ENCODE data around the gene CCPG1. TPM values are rescaled to one million over a fixed set of nuclear protein-coding genes. Genes with fewer than 3 reads are reported as not detected.

CCPG1 gene
- total and polyA plus RNA-seq, 10 of the 15 experiments (the other 5 are each of a cell fraction or from before 2014, with no cell fraction given): 5.1 to 15.8 (median 10.0) TPM

DNA sequence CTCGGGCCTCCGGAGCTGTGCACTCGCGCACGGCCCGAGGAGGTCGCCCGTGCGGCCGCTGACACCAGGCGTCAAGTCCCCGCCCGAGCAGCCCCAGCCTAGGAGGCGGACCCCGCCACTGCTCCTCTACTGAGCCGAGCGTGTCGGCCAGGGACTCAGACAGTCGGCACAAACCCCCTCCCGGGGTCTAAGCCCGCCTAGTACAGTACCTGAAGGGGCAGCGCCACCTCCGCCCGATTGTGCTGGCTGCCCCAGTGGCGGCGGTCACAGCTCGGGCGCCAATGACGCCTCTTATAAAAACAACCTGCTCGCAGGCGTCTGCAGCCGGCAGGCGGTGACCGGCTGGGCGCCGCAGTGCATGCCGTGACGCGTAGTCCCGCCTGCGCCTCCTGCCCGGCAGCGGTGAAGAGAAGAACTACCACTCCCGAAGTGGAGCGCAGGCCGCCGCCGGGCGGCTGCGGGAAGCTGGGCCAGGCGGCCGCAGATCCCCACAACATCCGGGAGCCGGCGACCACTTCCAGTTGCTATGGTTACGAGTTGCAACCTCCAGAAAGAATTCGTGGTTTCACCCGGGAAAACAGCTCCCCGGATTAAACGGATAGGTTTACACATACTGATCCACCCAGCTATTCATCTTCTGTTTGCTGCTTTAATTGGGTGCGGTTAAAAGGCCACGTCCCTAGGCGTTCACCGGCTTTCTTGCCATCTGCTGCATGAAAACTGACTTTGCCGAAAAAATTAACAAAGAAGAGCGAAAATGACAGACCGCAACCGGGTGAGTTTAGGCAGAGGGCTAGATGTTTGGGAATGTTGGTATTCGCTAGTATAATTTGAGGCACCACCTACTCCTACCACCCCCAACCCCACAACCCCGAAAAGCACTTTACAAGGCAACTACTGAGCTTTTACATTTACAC, at the start of gene CCPG1, which contains the start of gene PIERCE2 (continued):
- TF ChIP-seq SKIL (IDR thresholded peaks at IDR 0.05; ENCODE audit: low read depth, poor library complexity, severe bottlenecking): no peak
- TF ChIP-seq EP300 (IDR thresholded peaks at IDR 0.05; ENCODE audit: borderline replicate concordance in 1 of 2, control insufficient read depth in 1 of 2, low read depth in 2 of 2, low read length in 2 of 2): peak in 1 of 2 experiments; percentile 60; a peak in 1 of 4 replicates
- no peak for TF ChIP-seq NFYA (IDR thresholded peaks at IDR 0.05; ENCODE audit: borderline replicate concordance, low read depth, low read length)
- no peak; the same call in 1 of the 2 replicates for TF ChIP-seq FOXK2 (IDR thresholded peaks at IDR 0.05)
- no peak for TF ChIP-seq ZNF217 (IDR thresholded peaks at IDR 0.05)
- TF ChIP-seq CHD4 (IDR thresholded peaks at IDR 0.05): no peak
- TF ChIP-seq USF2 (IDR thresholded peaks at IDR 0.05; ENCODE audit: borderline replicate concordance, low read depth, low read length): no peak
- TF ChIP-seq TCF7 (IDR thresholded peaks at IDR 0.05; ENCODE audit: borderline replicate concordance): no peak
- TF ChIP-seq NR2C1 (IDR thresholded peaks at IDR 0.05): 0 out of 2 replicates have a peak, but pooled peaks have one; percentile 46
- TF ChIP-seq RUNX3 (IDR thresholded peaks at IDR 0.05; ENCODE audit: low read length): peak; percentile 81
- TF ChIP-seq SIN3A (IDR thresholded peaks at IDR 0.05; ENCODE audit: low read depth, low read length): 0 out of 2 replicates have a peak, but pooled peaks have one; percentile 62
- TF ChIP-seq ZNF274 (IDR thresholded peaks at IDR 0.05; ENCODE audit: insufficient read depth, insufficient read length): no peak
- TF ChIP-seq, protein P1, sequence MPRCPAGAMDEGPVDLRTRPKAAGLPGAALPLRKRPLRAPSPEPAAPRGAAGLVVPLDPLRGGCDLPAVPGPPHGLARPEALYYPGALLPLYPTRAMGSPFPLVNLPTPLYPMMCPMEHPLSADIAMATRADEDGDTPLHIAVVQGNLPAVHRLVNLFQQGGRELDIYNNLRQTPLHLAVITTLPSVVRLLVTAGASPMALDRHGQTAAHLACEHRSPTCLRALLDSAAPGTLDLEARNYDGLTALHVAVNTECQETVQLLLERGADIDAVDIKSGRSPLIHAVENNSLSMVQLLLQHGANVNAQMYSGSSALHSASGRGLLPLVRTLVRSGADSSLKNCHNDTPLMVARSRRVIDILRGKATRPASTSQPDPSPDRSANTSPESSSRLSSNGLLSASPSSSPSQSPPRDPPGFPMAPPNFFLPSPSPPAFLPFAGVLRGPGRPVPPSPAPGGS (IDR thresholded peaks at IDR 0.05; ENCODE audit: borderline replicate concordance, insufficient read depth, low read depth, low read length, poor library complexity, severe bottlenecking): no peak
- TF ChIP-seq ZZZ3 (IDR thresholded peaks at IDR 0.05; ENCODE audit: control insufficient read depth, insufficient read length, low read depth): no peak
- peak; percentile 86 for TF ChIP-seq POLR2A (IDR thresholded peaks at IDR 0.05; ENCODE audit: low read depth, low read length)
- TF ChIP-seq USF1 (IDR thresholded peaks at IDR 0.05; ENCODE audit: borderline replicate concordance, extremely low read length, insufficient read depth, low read depth, low read length): no peak
- TF ChIP-seq IRF3 (IDR thresholded peaks at IDR 0.05): no peak
- TF ChIP-seq KLF5 (IDR thresholded peaks at IDR 0.05; ENCODE audit: partially characterized antibody): no peak
- no peak for TF ChIP-seq NFIC (IDR thresholded peaks at IDR 0.05; ENCODE audit: low read depth, low read length)
- TF ChIP-seq CEBPB (IDR thresholded peaks at IDR 0.05; ENCODE audit: borderline replicate concordance in 1 of 2, low read depth in 2 of 2, low read length in 2 of 2): no peak
- TF ChIP-seq, protein P2, sequence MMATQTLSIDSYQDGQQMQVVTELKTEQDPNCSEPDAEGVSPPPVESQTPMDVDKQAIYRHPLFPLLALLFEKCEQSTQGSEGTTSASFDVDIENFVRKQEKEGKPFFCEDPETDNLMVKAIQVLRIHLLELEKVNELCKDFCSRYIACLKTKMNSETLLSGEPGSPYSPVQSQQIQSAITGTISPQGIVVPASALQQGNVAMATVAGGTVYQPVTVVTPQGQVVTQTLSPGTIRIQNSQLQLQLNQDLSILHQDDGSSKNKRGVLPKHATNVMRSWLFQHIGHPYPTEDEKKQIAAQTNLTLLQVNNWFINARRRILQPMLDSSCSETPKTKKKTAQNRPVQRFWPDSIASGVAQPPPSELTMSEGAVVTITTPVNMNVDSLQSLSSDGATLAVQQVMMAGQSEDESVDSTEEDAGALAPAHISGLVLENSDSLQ (IDR thresholded peaks at IDR 0.05): peak; percentile 31; the same call in 1 of the 2 replicates
- peak; percentile 87 for TF ChIP-seq CREB1 (IDR thresholded peaks at IDR 0.05; ENCODE audit: low read depth)

Measured in GM12878 (cell line).